HL-60 (cell line): Measurements from ENCODE around the gene MPHOSPH8.
A peak's percentile ranks its signal among the peaks of the same experiment; 100 is the strongest.

Experiments used
- DNase-seq, 2 experiments: peaks; one replicate each; pipeline ENCODE4 v3.0.0-alpha.2; 2010 to 2020; ENCODE audit warnings: low read depth in 1 of 2, low spot score in 1 of 2
- H3K27ac ChIP-seq: fragments of 250-450 bp; sonication (Bioruptor Pico); replicated peaks from 2 replicates; pipeline ENCODE4 v1.5.1; 2020; ENCODE audit warnings: mild to moderate bottlenecking, moderate library complexity
- H3K27me3 ChIP-seq: fragments of 250-450 bp; sonication (Bioruptor Pico); 2 replicates; pipeline ENCODE4 v1.5.1; 2021; ENCODE audit warnings: mild to moderate bottlenecking, moderate library complexity; ENCODE audit not compliant: insufficient read depth, poor library complexity, severe bottlenecking
- H3K4me3 ChIP-seq: replicated peaks from 2 replicates; pipeline ENCODE4 v1.5.1; 2011; ENCODE audit warnings: mild to moderate bottlenecking, control low read depth, low read length; ENCODE audit not compliant: insufficient read depth
- CTCF ChIP-seq: IDR thresholded peaks from one replicate; pipeline ENCODE4 v1.5.1; 2011; ENCODE audit warnings: low read length, control low read depth, inconsistent platforms; ENCODE audit not compliant: insufficient read depth
- GABPA ChIP-seq: IDR thresholded peaks from 2 replicates; pipeline ENCODE4 v1.6.1; 2012; ENCODE audit warnings: low read depth
- POLR2AphosphoS5 ChIP-seq: IDR thresholded peaks from 2 replicates; pipeline ENCODE4 v1.6.1; 2012; ENCODE audit warnings: low read depth
- REST ChIP-seq: IDR thresholded peaks from 2 replicates; pipeline ENCODE4 v1.6.1; 2012; ENCODE audit warnings: low read depth; ENCODE audit not compliant: insufficient replicate concordance
- SPI1 ChIP-seq: IDR thresholded peaks from 2 replicates; pipeline ENCODE4 v1.6.1; 2012; ENCODE audit warnings: low read depth, mild to moderate bottlenecking, borderline replicate concordance

Gene MPHOSPH8

GRCh38 chr13:19597523-19597922, 35.9 kb upstream of the MPHOSPH8 start:
- DNase-seq, result no peak
- no peak for TF ChIP-seq REST
- TF ChIP-seq GABPA, result no peak
- no peak for TF ChIP-seq POLR2AphosphoS5
- no peak for TF ChIP-seq SPI1
- TF ChIP-seq CTCF, result no peak
- H3K27ac ChIP-seq, result no peak overlapping the region
- H3K27me3 ChIP-seq, result no peaks in the 10 kb centered on the region
- no peak overlapping the region for H3K4me3 ChIP-seq

GRCh38 chr13:19601749-19602725, 31.4 kb upstream of the MPHOSPH8 start:
- DNase-seq, result peak; percentile 48 to 50
- Histone ChIP-seq H3K4me3 (peak overlapping the region; percentile 58), H3K27me3 (no peaks in the 10 kb centered on the region), H3K27ac (peak overlapping the region; percentile 42)
- TF ChIP-seq SPI1 (peak; percentile 80; the same call in 1 of the 2 replicates), REST (peak; percentile 9), GABPA (peak; percentile 62), CTCF (no peak), POLR2AphosphoS5 (peak; percentile 61)

GRCh38 chr13:19604306-19604705, 29.2 kb upstream of the MPHOSPH8 start:
- TF ChIP-seq REST (no peak), CTCF (no peak), GABPA (no peak), POLR2AphosphoS5 (no peak), SPI1 (no peak)
- H3K4me3 ChIP-seq, result no peak overlapping the region

More at GRCh38 chr13:19604306-19604705, 29.2 kb upstream of the MPHOSPH8 start:
- Histone ChIP-seq H3K27ac (no peak overlapping the region), H3K27me3 (no peaks in the 10 kb centered on the region)
- no peak for DNase-seq
